NT2/D1 (cell line): ENCODE data around the gene C8G.

ENCODE experiments used
- DNase-seq: peaks from one replicate; pipeline ENCODE4 v3.0.0-alpha.2; 2011; ENCODE audit warnings: low read depth, low spot score
- H3K27me3 ChIP-seq: 2 replicates; pipeline ENCODE4 v1.6.0; 2011; ENCODE audit warnings: mild to moderate bottlenecking; ENCODE audit not compliant: insufficient read length, insufficient read depth
- H3K36me3 ChIP-seq: 2 replicates; pipeline ENCODE4 v1.6.1; 2011; ENCODE audit warnings: mild to moderate bottlenecking, low read length, mixed read lengths; ENCODE audit not compliant: insufficient read depth, insufficient read length
- H3K4me1 ChIP-seq: 2 replicates; pipeline ENCODE4 v1.5.1; 2011; ENCODE audit not compliant: insufficient read depth, insufficient read length
- H3K4me3 ChIP-seq: 2 replicates; pipeline ENCODE4 v1.5.1; 2011; ENCODE audit warnings: low read depth; ENCODE audit not compliant: insufficient read length
- H3K9ac ChIP-seq: 2 replicates; pipeline ENCODE4 v1.6.0; 2011; ENCODE audit warnings: low read depth; ENCODE audit not compliant: insufficient read length
- H3K9me3 ChIP-seq: 2 replicates; pipeline ENCODE4 v1.5.1; 2011; ENCODE audit warnings: mild to moderate bottlenecking, low read length; ENCODE audit not compliant: insufficient read depth
- SUZ12 ChIP-seq: IDR thresholded peaks from 2 replicates; pipeline ENCODE4 v1.6.1; 2011; ENCODE audit not compliant: insufficient read length, insufficient read depth; ENCODE audit errors: extremely low read depth
- YY1 ChIP-seq: IDR thresholded peaks from 2 replicates; pipeline ENCODE4 v1.6.1; 2011; ENCODE audit not compliant: insufficient read length, insufficient read depth
- ZNF274 ChIP-seq: IDR thresholded peaks from 2 replicates; pipeline ENCODE4 v1.6.1; 2011; ENCODE audit warnings: mild to moderate bottlenecking, low read depth, low read length

The C8G gene

DNA sequence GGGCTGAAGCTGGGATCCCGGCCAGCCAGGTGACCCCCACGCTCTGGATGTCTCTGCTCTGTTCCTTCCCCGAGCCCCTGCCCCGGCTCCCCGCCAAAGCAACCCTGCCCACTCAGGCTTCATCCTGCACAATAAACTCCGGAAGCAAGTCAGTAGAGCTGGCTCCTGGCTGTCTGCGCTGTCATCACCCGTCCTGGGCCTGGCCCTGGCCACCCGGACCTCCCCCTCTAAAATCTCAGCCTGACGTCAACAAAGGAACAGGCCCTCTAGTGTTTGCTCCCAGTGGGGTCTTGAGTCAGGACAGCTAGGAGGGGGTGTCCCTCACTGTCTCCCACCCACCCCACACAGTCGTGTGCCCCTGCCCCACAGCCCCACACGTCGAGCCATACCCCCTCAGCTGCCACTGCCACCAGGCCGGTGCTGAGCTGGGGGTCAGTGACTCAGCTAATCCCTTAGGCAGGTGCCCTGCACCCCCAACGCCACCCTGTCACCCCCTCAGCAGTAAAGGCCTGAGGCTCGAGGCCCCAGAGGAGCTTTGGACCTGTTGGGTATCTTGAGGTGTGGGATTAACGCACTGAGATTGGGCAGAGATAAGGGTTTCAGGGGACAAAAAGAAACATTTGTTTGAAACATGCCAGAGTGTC, 36.7 kb downstream of the C8G start:
- H3K4me1 ChIP-seq = peaks cover 49% of the 10 kb centered on the region

DNA sequence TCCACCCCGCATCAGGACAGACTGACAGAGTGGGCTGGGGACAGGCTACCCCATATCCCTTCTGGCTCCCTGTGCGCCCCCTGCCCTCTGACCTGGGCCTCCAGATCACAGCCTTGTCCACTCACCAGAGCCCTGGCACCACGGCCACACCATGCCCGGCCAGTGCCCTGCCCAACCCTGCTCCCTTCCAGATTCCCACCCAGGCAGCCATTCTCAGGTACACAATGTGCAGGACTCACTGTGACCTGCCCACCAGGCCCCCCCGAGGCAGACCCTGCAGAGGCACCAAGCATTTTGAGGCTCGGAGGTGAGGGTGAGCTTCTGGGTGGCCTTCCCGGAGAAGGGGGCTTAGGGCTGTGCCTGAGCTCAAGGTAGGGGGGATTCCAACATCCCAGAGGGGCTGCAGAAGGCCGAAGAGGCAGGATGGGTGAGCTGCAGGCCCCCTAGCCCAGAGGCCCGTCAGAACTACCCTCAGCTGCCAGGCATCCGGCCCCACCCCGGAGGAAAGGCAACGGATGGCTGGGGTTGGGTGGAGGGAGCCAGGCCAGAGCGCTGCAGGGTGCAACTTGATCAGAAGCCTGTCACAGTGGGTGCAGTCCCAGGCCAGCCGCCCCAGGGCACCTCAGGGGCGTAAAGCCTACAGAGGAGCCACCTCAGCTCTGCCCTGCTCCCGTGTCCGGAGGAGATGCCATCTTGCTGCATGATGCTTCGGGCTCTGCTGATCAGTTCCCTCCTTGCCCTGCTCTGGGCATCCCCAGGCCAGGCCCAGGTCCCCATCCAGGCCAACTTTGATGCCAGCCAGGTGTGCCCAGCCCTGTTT, 37.4 kb downstream of the C8G start, which contains the start of gene LCNL1:
TSS of gene LCNL1 (plus strand) at position 762 of the 820 bp plus-strand sequence. CDS start 594 bp downstream, outside the sequence.
- TF ChIP-seq SUZ12 (no peak), YY1 (no peak), ZNF274 (no peak)
- DNase-seq = no peak
- H3K27me3 ChIP-seq = peaks cover 5% of the 10 kb centered on the region
- peaks cover 46% of the 10 kb centered on the region for H3K4me1 ChIP-seq
- H3K4me3 ChIP-seq = no peak within 1 kb of the TSS
- H3K9me3 ChIP-seq = no peaks in the 10 kb centered on the region
- H3K9ac ChIP-seq = peak within 1 kb of the TSS; percentile 32
- no peaks in the 10 kb centered on the region for H3K36me3 ChIP-seq

More for the DNA sequence above, 36.7 kb downstream of the C8G start:
- Histone ChIP-seq H3K9me3 (no peaks in the 10 kb centered on the region), H3K36me3 (no peaks in the 10 kb centered on the region), H3K9ac (peak overlapping the region; percentile 17), H3K27me3 (peaks cover 12% of the 10 kb centered on the region), H3K4me3 (no peak overlapping the region)
- no peak for DNase-seq
- TF ChIP-seq SUZ12 (no peak), YY1 (no peak), ZNF274 (no peak)

- Histone ChIP-seq H3K9ac (no peak overlapping the region), H3K36me3 (no peaks in the 10 kb centered on the region), H3K4me3 (no peak overlapping the region), H3K4me1 (peaks cover 41% of the 10 kb centered on the region), H3K27me3 (no peaks in the 10 kb centered on the region), H3K9me3 (no peaks in the 10 kb centered on the region)
- TF ChIP-seq YY1 (no peak), SUZ12 (no peak), ZNF274 (no peak)
- no peak for DNase-seq
Observed at GRCh38 chr9:136983167-136983566, 38.1 kb downstream of the C8G start.

DNA sequence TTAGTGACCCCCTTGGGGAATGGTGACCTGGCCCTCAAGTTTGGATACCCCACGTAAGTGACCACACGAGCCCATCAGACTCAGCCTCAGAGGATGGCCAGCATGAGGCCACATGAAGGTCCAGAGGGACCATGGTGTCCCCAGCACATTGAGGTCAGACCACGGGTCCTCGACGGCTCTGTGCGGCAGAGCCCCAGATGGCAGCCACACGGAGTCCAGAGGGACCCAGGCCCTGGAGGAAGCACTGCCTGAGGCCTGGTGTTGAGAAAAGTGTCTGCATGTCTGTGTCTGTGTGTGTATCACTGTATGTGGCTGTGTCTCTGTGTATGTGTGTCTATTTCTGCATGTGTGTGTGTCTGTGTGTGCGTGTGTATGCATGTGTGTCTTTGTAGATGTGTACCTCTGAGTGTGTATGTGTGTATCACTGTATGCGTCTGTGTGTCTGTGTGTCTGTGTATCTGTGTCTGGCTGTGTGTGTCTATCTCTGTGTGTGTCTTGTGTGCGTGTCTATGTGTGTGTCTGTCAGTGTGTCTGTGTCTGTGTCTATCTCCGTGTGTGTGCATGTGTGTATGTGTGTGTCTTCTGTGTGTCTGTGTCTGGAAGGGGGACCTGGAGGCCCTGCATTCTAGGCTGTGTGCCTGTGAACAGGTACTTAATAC, 38.7 kb downstream of the C8G start:
- Histone ChIP-seq H3K4me3 (no peak overlapping the region), H3K4me1 (peaks cover 40% of the 10 kb centered on the region), H3K9ac (no peak overlapping the region), H3K36me3 (no peaks in the 10 kb centered on the region), H3K9me3 (no peaks in the 10 kb centered on the region), H3K27me3 (no peaks in the 10 kb centered on the region)
- TF ChIP-seq SUZ12 = no peak
- TF ChIP-seq YY1 = no peak
- no peak for TF ChIP-seq ZNF274
- no peak for DNase-seq

- Histone ChIP-seq H3K9ac (no peak overlapping the region), H3K36me3 (no peaks in the 10 kb centered on the region), H3K4me1 (peaks cover 34% of the 10 kb centered on the region), H3K4me3 (no peak overlapping the region), H3K27me3 (no peaks in the 10 kb centered on the region), H3K9me3 (no peaks in the 10 kb centered on the region)
- no peak for TF ChIP-seq SUZ12
- no peak for DNase-seq
Observed at GRCh38 chr9:136984464-136985026, 39.5 kb downstream of the C8G start.

DNA sequence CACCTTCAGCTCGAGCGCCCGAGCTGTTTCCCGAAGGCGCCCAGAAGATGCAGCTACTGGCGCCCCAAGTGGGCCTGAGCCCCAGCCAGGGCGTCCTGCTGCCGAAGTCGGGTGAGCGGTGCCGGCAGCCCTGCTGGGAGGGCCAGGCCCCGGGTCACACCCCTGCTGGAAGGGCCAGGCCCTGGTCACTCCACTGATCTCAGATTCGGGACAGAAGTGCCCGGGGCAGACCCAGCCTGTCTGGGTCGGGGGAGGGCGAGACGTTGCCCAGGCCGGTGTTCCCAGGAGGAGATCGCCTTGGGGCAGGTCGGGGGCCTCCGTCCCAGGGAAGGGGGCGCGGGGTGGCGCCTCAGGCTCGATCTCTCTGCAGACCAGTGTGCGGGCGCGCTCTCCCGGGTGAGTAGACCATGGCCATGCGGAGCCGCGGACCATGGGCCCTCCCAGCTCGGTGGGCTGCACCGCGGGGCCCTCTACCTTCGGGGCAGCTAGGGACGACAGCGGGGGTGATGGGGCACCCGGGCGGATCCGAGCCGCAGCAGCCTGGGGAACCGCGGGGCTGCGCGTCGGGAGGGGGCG, 40.1 kb downstream of the C8G start:
- Histone ChIP-seq H3K9ac (peak overlapping the region; percentile 42), H3K4me3 (no peak overlapping the region), H3K4me1 (peaks cover 34% of the 10 kb centered on the region), H3K9me3 (no peaks in the 10 kb centered on the region), H3K36me3 (no peaks in the 10 kb centered on the region), H3K27me3 (no peaks in the 10 kb centered on the region)
- DNase-seq = no peak
- no peak for TF ChIP-seq ZNF274
- TF ChIP-seq YY1 = no peak
- TF ChIP-seq SUZ12 = no peak

DNA sequence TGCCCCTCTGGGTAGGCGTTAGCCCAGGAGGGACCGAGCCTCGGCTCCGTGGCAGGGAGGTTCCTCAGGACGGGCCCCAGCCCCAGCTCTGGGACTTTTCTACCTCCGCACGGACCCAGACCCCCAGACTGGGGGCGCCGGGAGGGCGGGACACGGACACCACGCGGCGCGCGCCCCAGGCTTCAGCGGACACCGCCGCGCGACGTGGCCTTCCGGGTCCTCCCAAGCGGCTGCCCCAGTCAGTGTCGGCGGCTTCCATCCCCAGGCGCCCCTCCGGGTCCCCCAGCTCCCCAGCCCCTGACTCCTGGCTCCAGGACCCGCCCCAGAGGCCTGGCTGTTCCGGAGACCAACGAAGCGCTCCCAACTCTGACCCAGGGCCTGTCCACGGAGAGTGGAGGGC, 40.8 kb downstream of the C8G start:
- H3K9ac ChIP-seq = no peak overlapping the region
- H3K36me3 ChIP-seq = no peaks in the 10 kb centered on the region
- H3K4me3 ChIP-seq = no peak overlapping the region
- TF ChIP-seq SUZ12 (no peak), ZNF274 (no peak), YY1 (no peak)
- no peak for DNase-seq
- H3K27me3 ChIP-seq = no peaks in the 10 kb centered on the region
- peaks cover 35% of the 10 kb centered on the region for H3K4me1 ChIP-seq
- H3K9me3 ChIP-seq = peaks cover 6% of the 10 kb centered on the region; the same call in 1 of the 2 replicates
